Gastroesophageal sphincter (tissue), 3 donors: ENCODE data around the gene UNC5A.

Experiments
- POLR2AphosphoS5 ChIP-seq: sonication (generic); formaldehyde crosslinking; IDR thresholded peaks from one replicate; pipeline ENCODE4 v1.6.1; 2017; ENCODE audit warnings: antibody characterized with exemption
- TF ChIP-seq, protein P1 (sequence below), 4 experiments: fragments of 200-600 bp in 2 of 4; fragments of 450-650 bp in 2 of 4; sonication (generic) in 1 of 4; IDR thresholded peaks; one replicate each; pipeline ENCODE4 v1.5.1; 2017 to 2019; ENCODE audit warnings: antibody characterized with exemption in 4 of 4, mild to moderate bottlenecking in 2 of 4, moderate library complexity in 2 of 4

DNA sequence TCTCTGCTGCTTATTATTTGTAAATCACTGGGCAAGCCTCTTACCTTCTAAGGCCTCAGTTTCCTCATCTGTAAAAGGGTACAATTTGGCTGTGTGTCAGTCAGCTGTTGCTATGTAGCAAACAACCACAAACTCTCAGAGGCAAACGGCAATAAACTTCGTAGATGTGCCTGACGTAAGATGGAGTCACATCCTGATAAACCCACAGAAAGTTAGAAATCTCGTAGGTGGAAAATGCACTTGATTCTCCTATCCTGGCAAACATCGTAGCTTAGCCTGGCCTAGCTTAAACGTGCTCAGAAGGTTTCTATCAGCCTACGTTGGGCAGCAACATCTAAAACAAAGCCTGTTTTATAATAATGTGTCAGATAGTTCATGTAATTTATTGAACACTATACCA lies 35.0 kb upstream of the UNC5A start:
- no peak for TF ChIP-seq POLR2AphosphoS5
- TF ChIP-seq, protein P1, sequence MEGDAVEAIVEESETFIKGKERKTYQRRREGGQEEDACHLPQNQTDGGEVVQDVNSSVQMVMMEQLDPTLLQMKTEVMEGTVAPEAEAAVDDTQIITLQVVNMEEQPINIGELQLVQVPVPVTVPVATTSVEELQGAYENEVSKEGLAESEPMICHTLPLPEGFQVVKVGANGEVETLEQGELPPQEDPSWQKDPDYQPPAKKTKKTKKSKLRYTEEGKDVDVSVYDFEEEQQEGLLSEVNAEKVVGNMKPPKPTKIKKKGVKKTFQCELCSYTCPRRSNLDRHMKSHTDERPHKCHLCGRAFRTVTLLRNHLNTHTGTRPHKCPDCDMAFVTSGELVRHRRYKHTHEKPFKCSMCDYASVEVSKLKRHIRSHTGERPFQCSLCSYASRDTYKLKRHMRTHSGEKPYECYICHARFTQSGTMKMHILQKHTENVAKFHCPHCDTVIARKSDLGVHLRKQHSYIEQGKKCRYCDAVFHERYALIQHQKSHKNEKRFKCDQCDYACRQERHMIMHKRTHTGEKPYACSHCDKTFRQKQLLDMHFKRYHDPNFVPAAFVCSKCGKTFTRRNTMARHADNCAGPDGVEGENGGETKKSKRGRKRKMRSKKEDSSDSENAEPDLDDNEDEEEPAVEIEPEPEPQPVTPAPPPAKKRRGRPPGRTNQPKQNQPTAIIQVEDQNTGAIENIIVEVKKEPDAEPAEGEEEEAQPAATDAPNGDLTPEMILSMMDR (IDR thresholded peaks at IDR 0.05): no peak
